Measurements from ENCODE around the gene KLF9. TPM values are rescaled to one million over a fixed set of nuclear protein-coding genes. Genes with fewer than 3 reads are reported as not detected.

Gene KLF9
- total RNA-seq, 3 donors from 2014 or later (not counting 1 experiment from before 2014, with no cell fraction given) = 47.7 to 79.3 (median 51.2) TPM

GRCh38 chr9:70409280-70409679 is 5.2 kb downstream of the KLF9 start:
- no peak for DNase-seq
- Mint-ChIP-seq H3K36me3 (no peaks in the 10 kb centered on the region), H3K27me3 (ENCODE audit: low read depth in 2 of 2) (no peaks in the 10 kb centered on the region), H3K4me1 (peaks cover 58 to 69% of the 10 kb centered on the region in 2 donors), H3K27ac (peak overlapping the region in 1 of 2 donors; percentile 99), H3K9me3 (no peaks in the 10 kb centered on the region), H3K4me3 (no peak overlapping the region)
- Histone ChIP-seq H3K36me3 (ENCODE audit: control insufficient read depth, insufficient read depth, low read length) (no peaks in the 10 kb centered on the region), H3K9me3 (ENCODE audit: control insufficient read depth, insufficient read depth, low read length) (no peaks in the 10 kb centered on the region), H3K4me1 (ENCODE audit: control insufficient read depth, insufficient read depth, low read length) (peaks cover 35% of the 10 kb centered on the region), H3K27ac (ENCODE audit: low read length) (no peak overlapping the region), H3K27me3 (ENCODE audit: control insufficient read depth, insufficient read depth, low read length) (no peaks in the 10 kb centered on the region), H3K4me3 (ENCODE audit: low read length) (no peak overlapping the region)
- intact Hi-C loops (cut with micrococcal nuclease) = no loop called here
- WGBS (ENCODE audit: insufficient coverage) = 100% methylated on average over 1 of the region's 3 CpGs
- ATAC-seq = no peak
- TF ChIP-seq CTCF (IDR thresholded peaks at IDR 0.05) = no peak

GRCh38 chr9:70408393-70409040 is 5.9 kb downstream of the KLF9 start:
- Histone ChIP-seq H3K27ac (ENCODE audit: low read length) (no peak overlapping the region), H3K9me3 (ENCODE audit: control insufficient read depth, insufficient read depth, low read length) (no peaks in the 10 kb centered on the region), H3K4me1 (ENCODE audit: control insufficient read depth, insufficient read depth, low read length) (peaks cover 27% of the 10 kb centered on the region), H3K27me3 (ENCODE audit: control insufficient read depth, insufficient read depth, low read length) (no peaks in the 10 kb centered on the region), H3K36me3 (ENCODE audit: control insufficient read depth, insufficient read depth, low read length) (no peaks in the 10 kb centered on the region), H3K4me3 (ENCODE audit: low read length) (no peak overlapping the region)
- Mint-ChIP-seq H3K27me3 (ENCODE audit: low read depth in 2 of 2) (no peaks in the 10 kb centered on the region), H3K36me3 (no peaks in the 10 kb centered on the region), H3K27ac (peak overlapping the region in 1 of 2 donors; percentile 86), H3K4me3 (no peak overlapping the region), H3K9me3 (no peaks in the 10 kb centered on the region), H3K4me1 (peaks cover 55 to 61% of the 10 kb centered on the region in 2 donors)
- no peak for DNase-seq
- no peak for TF ChIP-seq CTCF (IDR thresholded peaks at IDR 0.05)
- ATAC-seq = no peak
- 100% methylated on average over 2 of the region's 5 CpGs for WGBS (ENCODE audit: insufficient coverage)
- intact Hi-C loops (cut with micrococcal nuclease) = no loop called here

- Histone ChIP-seq H3K36me3 (ENCODE audit: control insufficient read depth, insufficient read depth, low read length) (no peaks in the 10 kb centered on the region), H3K27ac (ENCODE audit: low read length) (no peak overlapping the region), H3K4me1 (ENCODE audit: control insufficient read depth, insufficient read depth, low read length) (peaks cover 27% of the 10 kb centered on the region), H3K27me3 (ENCODE audit: control insufficient read depth, insufficient read depth, low read length) (no peaks in the 10 kb centered on the region), H3K4me3 (ENCODE audit: low read length) (no peak overlapping the region), H3K9me3 (ENCODE audit: control insufficient read depth, insufficient read depth, low read length) (no peaks in the 10 kb centered on the region)
- WGBS (ENCODE audit: insufficient coverage) = 81% methylated on average over 4 of the region's 4 CpGs
- no peak for TF ChIP-seq CTCF (IDR thresholded peaks at IDR 0.05)
- H3K4me1 Mint-ChIP-seq = peaks cover 58 to 62% of the 10 kb centered on the region in 2 donors
- peak overlapping the region; percentile 69 for H3K4me3 Mint-ChIP-seq
- DNase-seq (no peak), ATAC-seq (no peak)
- H3K27ac Mint-ChIP-seq = peak overlapping the region; percentile 77 to 86
- H3K27me3 Mint-ChIP-seq (ENCODE audit: low read depth in 2 of 2) = no peaks in the 10 kb centered on the region
- intact Hi-C loops (cut with micrococcal nuclease) = no loop called here
- no peaks in the 10 kb centered on the region for H3K36me3 Mint-ChIP-seq
- no peaks in the 10 kb centered on the region for H3K9me3 Mint-ChIP-seq
Observed at GRCh38 chr9:70407081-70407503, 7.4 kb downstream of the KLF9 start.

- Mint-ChIP-seq H3K27me3 (ENCODE audit: low read depth in 2 of 2) (no peaks in the 10 kb centered on the region), H3K4me1 (peaks cover 51 to 58% of the 10 kb centered on the region in 2 donors), H3K9me3 (no peaks in the 10 kb centered on the region), H3K27ac (peak overlapping the region; percentile 77 to 86), H3K4me3 (peak overlapping the region; percentile 69), H3K36me3 (no peaks in the 10 kb centered on the region)
- Histone ChIP-seq H3K27me3 (ENCODE audit: control insufficient read depth, insufficient read depth, low read length) (no peaks in the 10 kb centered on the region), H3K4me3 (ENCODE audit: low read length) (no peak overlapping the region), H3K27ac (ENCODE audit: low read length) (peak overlapping the region; percentile 50), H3K4me1 (ENCODE audit: control insufficient read depth, insufficient read depth, low read length) (peaks cover 21% of the 10 kb centered on the region), H3K9me3 (ENCODE audit: control insufficient read depth, insufficient read depth, low read length) (no peaks in the 10 kb centered on the region), H3K36me3 (ENCODE audit: control insufficient read depth, insufficient read depth, low read length) (no peaks in the 10 kb centered on the region)
- ATAC-seq = peak; percentile 44 to 67 (median 59)
- intact Hi-C loops (cut with micrococcal nuclease) = no loop called here
- TF ChIP-seq CTCF (IDR thresholded peaks at IDR 0.05) = no peak
- DNase-seq = peak in 1 of 2 donors; percentile 51
- WGBS (ENCODE audit: insufficient coverage) = 24% methylated on average over 5 of the region's 6 CpGs
Observed at GRCh38 chr9:70406434-70406862, 8.0 kb downstream of the KLF9 start.

Data from natural killer cell (primary cell).